Forelimb muscle (tissue), 1 donor: ENCODE results near the gene UCHL3. TPM values are rescaled to one million over a fixed set of nuclear protein-coding genes. Genes with fewer than 3 reads are reported as not detected.

Experiments used
- DNase-seq: peaks from one replicate; pipeline ENCODE4 v3.0.0-alpha.2; 2013; ENCODE audit warnings: low read depth
- polyA plus RNA-seq: library from polyadenylated mRNA; unstranded; fragments of 120-200 nt; gene quantifications from one replicate; pipeline ENCODE4 v1.2.1, GENCODE V29; 2013; ENCODE audit not compliant: insufficient read length

The UCHL3 gene
- polyA plus RNA-seq, 1 donor: 18.5 TPM

DNA sequence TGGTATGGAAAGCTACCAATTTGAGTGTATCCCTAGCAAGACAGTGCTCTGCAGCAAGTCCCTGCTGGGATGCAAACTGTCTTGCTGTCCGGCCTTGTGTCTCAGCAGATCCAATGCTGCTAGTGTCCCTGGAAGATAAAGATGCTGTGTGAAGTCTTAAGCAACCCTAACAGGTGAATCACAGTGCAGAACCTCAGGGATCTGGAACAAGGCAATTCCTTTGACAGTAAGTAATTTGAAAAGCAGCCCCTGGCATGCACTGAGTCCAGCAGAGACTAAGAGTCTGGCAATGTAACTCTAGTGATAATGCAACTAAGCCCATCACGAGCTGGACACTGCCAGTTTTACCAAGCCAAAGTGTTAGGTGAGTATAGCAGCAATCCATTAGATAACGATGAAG lies 1.7 kb upstream of the UCHL3 start:
- no peak for DNase-seq

DNA sequence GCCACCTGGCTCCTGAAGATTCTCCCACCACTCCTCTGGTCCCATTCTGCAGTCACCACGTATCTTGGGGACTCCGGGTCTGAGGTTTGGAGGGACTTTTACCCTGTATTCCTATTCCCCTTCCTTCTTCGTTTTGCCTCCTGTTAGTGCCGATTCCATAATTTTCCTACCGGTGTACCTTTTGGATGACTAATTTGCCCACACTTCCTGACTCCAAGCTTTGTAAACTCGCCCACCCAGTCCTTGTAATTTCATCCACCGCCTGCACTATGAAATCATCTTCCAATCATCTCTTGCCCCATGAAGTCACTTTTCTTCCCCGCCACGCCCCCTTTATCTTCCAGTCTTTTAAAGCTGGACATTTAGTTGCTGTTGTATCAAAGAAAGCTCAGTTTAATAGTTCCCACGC lies 572 bp downstream of the UCHL3 start:
- DNase-seq: no peak

DNA sequence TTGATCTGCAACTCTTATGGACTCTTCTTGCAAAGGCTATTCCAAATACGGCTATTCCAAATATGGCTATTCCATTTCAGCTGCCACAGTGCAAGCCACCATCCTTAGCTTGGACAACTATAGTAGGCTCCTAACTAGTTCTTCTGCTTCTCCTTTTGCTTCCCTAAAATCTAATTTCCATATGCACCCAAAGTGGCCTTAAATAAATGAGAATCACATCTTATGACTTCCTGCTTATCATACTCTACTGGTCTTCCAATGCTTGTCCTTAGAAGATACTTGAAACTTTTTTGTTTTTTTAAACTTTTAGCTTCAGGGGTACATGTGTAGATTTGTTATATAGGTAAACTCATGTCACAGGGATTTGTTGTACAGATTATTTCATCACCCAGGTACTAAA lies 4.9 kb downstream of the UCHL3 start:
- DNase-seq: no peak

DNA sequence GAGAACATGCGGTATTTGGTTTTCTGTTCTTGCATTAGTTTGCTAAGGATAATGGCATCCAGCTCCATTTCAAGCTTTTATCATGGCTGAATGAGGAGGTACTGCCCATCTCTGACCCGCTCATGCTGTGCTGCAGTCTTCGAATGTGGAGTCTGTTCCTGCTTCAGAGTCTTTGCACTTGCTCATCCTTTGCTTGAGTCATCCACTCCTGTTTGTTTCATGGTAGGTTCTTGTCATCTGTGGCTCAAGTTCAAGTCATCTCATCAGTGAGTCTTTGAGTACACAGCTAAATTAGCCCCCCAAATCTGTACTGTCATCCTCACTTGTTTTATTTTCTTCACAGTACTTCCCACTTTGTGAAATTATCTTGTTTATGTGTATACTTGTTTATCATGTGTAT lies 5.4 kb downstream of the UCHL3 start:
- no peak for DNase-seq

DNA sequence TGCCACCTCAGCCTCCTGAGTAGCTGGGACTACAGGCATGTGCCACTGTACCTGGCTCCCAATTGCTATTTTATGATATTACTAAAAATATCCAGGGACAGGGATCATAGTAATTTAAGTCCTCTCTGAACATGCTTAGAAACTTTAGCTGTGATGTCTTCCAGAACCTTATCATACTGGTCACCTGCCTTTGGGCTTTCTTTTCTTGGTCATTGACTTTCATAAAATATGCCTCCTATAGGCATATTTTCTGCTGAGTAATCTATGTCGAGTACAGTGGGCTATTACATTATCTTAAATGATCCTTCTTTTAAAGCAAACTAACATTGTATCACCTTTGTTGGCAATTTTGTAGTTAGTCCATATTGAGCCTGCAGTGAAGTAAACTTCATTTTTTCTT lies 6.2 kb downstream of the UCHL3 start:
- no peak for DNase-seq

DNA sequence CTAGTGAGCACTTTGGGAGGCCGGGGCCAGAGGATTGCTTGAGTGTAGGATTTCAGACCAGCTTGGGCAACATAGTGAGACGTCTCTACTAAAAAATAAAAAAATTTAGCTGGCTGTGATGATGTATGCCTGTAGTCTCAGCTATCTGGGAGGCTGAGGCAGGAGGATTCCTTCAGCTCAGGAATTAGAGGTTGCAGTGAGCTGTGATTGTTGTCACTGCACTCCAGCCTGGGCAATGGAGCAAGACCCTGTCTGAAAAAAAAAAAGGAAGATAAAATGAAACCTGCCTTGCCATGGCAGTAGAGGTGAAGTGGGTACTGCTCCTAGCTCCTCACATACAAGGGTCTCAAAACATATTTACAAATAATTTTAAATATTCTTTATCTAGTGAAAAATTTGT lies 7.4 kb downstream of the UCHL3 start:
- DNase-seq: no peak

DNA sequence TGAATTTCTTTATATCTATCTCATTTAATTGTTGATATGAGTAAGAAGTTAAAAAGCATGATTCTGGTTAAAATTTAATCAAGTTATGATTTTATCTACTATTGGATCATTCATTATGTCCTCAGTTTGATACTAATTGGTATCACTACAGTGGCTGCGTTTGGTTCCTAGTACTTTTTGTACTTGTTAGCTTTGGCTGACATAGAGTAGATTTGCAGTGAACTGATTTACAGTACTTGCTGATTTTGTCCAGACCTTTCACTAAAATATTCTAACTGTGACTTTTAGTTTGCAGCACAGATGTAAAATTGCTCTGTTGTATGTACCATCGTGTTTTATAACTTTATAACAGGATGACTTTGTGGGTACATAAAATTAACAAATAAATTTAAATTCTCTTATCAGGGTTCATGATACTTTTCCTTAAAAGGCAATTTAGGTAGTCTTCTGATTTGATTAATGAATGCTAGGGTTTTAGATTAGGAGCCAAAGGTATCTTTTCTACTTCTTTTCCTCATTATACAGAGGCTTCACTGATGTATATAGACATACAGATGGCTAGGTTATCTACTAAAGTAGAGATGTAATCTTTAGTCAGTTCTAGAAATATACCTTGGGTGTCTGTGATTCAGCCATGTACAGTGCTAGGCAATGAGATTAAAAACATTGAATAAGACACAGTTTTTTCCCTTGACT lies 8.7 kb downstream of the UCHL3 start:
- no peak for DNase-seq

DNA sequence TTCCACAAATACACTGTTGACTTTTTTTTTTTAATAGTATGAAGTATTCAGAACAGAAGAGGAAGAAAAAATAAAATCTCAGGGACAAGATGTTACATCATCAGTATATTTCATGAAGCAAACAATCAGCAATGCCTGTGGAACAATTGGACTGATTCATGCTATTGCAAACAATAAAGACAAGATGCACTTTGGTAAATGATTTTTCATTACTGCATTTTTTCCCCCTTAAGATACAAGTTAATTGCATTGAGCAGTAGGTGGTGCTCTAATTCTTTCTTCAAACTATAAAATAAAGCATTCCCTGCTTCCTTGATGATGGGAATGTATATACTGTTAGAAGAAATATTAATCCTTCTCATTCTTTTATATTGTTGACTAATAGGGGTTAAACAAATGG lies 17.1 kb downstream of the UCHL3 start:
- no peak for DNase-seq

DNA sequence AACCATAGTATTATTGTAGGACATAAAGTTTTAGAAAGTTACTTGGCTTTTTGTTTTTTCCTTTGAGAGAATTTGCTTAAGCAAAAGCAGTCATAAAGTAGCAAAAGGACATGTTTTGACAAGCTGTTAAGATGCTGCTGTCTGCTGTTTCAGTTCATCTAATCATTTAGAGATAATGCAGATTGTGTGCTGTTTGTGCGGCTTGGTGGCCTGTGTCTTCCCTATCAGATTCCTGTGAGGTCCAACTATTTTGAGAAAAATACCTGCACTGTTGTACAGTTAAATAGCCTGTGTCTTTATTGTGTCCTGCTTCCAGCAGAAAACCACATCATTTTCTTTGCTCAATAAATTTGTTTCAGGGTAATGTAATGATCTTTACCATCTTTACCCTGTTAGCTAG lies 20.0 kb downstream of the UCHL3 start:
- DNase-seq: no peak

DNA sequence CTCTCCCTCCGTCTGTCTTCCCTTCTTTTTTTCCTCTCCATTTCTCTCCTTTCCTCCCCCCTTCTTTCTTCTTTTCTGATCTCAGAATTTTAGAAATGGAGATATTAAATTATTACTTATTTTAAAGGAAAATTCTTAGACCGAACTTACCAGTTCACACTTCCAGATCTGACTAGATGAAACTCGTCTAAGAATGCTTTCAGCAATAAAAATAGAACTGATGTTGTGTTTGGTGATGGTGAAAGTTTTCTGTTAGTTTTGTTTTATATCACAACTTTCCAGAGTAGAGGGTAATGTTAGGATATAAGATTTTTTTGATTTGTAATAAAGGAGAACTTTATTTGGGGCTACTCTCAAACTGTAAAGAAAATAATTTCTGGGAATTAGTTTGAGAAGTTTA lies 29.9 kb downstream of the UCHL3 start:
- no peak for DNase-seq

DNA sequence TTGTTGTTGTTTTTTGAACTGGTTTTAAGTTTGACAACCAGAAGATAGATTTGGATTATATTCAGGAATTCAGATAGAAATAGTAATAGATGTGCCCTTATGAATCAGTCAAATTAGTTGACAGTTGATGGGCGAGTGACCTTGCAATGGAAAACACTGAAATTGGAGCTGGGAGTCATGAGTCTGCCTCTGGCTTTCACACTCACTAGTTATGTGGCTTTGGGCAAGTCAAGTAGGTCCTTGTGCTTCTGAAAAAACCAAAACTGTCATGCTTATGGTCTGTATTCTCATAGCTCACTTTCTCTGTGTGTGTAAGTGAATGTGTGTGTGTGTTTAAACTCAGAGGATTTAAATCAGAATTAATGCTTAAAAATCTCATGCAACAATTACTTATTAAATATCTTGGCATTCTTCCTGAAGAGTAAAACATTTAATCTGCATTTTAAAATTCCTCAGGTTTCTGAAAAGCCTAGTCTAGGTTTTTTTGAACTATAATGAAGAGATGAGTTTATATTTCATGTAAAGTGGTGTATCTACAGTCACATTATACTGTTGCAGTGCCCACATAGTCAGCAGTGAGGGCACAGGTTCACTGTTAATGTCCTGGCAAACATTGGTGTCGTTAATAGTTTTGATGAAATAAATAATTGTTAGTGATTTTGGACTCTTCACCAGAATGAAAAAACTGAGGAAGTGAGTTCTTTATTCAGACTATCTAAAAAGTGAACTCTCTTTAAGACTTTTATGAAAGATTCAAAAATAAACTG lies 32.5 kb downstream of the UCHL3 start:
- no peak for DNase-seq

DNA sequence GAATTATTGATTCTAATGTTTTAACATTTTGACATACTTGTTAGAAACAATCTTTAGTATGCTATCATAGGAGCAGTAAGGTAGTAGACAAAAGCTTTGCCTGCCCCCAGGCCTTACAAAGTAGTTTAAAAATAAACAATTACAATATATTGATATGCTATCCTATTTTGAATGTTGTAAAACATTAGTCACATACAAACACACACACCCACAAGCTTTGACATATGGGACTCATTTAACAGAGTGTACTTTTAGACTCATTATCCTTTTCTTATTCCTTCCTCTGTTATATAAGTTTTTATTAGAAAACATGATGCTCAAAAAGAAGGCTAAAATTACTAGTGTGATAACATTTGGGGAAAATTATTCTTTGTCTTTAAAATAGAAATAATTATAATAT lies 33.5 kb downstream of the UCHL3 start:
- no peak for DNase-seq

DNA sequence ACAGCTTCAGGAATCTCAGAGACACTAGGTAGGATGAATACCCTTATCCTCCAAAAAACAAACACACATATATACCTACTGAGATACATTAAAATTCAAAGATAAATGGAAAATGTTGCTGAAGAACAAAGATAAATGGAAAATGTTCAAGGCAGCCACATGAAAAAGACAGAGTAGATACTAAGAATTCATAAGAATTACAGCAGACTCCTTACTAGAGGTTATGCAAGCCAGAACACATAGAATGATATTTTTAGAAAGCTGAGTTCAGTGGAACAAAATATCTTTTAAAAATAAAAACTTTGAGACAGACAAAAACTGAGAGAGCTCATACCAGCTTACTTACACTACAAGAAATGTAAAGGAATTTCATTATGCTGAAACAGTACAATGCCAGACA lies 35.6 kb downstream of the UCHL3 start:
- no peak for DNase-seq

DNA sequence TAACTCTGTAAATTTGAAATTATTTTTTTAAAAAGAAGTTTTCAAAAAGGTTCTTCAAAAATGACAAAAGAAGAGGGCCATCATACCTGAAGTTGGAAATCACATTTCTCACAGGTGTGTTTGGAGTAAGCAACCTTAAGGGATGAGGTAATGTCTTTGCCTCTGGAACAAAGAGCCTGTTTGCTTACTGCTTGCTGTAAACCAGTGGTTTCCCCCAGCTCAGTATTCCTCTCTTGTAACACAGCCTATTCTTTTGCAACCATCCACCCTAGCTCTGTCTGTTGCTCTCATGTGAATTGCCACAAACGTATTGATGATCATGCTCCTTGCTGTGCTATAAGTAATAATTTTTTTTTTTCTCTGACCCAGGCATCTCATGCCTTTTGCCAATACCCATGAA lies 38.1 kb downstream of the UCHL3 start:
- DNase-seq: no peak

DNA sequence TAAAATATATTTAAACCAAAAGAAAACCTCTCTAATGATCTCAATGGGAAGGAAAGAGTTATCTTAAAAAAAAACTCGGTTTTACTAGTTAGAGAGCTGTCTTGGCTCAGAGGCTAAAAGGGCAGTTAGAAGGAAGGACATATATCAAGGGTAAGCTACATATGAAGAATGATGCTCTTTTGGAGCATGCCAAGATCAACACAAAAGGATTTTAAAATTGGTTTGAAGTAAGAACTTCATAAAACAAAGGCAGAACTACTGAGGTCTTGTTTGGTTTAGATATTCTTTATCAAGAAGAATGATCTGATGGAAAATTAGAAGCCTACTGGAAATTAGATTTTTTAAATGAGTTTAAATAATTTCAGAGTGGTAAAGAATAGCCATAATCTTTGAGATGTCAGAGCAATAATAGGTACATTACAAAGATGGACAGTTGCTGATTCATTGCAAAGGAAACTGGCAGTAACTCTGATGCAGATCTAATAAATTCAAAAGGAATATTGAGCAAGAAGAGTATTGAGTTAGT lies 47.1 kb downstream of the UCHL3 start:
- DNase-seq: no peak

DNA sequence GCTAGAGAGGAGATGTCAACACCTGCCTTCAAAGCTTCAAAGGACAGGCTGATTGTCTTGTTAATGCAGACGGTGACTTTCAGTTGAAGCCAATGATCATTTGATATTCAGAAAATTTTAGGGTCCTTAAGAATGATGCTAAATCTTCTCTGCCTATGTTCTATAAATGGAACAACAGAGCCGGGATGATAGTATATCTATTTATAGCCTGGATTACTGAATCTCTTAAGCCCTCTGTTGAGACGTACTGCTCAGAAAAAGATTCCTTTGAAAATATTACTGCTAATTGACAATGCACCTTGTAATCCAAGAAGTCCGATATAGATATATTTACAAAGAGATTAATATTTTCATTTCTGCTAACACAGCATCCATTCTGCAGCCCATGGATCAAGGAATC lies 50.8 kb downstream of the UCHL3 start:
- no peak for DNase-seq

DNA sequence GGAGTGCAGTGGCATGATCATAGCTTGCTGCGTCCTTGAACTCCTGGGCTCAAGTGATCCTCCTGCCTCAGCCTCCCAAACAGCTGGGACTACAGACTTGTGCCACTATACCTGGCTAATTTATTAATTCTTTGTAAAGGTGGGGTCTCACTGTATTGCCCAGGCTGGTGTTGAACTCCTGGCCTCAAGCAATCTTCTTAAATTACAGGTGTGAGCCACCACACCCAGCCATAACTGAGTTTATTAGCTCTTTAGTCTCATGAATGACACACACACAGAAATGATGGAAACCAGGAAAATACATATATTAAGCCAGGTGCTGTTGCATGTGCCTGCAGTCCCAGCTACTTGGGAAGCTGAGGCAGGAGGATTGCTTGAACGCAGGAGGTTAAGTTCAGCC lies 53.4 kb downstream of the UCHL3 start:
- no peak for DNase-seq

DNA sequence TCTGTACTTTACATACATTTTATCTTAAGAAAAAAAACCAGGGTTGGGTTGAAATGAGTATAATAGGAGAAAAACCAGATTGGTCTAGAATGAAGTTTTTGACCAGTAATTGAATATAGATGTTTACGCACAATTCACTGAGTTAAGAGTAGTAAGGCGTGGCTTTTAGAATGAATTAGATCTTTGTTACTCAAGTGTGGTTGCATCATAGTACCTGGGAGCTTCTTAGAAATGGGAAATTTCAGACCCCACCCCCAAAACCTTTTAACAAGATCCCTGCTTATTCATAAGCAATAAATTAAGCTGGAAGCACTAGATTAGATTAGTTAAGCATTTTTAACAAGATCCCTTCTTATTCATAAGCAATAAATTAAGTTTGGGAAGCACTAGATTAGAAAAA lies 57.9 kb downstream of the UCHL3 start:
- no peak for DNase-seq

DNA sequence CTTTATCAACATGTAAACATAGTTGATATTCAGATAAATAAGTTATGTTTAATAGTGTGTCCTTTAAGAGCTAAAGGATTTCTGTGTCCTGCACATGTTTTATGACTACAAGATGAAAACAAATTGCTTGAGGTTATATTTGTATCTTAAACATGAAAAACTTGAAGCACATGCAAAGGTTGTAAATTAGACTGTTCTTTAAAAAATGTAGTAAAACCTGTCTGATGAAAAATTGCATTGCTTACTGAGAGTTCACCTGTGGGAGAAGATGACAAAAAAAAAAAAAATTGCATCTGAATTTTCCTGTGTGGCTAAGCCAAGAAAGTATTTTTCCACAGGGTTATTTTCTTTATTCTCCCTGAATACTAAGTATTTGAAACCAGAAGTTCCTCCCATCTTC lies 60.9 kb downstream of the UCHL3 start:
- DNase-seq: no peak

DNA sequence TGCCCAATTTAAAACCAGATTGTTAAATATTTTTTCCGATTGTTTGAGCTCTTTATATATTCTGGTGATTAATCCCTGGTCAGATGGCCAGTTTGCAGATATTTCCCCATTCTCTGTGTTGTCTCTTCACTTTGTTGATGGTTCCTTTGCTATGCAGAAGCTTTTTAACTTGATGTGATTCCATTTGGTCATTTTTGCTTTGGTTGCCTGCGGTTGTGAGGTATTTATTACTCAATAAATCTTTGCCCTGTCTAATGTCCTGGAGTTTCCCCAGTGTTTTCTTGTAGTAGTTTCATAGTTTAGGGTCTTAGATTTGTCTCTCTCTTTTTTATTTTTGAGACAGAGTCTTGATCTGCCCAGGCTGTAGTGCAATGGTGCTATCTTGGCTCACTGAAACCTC lies 62.8 kb downstream of the UCHL3 start:
- DNase-seq: no peak

DNA sequence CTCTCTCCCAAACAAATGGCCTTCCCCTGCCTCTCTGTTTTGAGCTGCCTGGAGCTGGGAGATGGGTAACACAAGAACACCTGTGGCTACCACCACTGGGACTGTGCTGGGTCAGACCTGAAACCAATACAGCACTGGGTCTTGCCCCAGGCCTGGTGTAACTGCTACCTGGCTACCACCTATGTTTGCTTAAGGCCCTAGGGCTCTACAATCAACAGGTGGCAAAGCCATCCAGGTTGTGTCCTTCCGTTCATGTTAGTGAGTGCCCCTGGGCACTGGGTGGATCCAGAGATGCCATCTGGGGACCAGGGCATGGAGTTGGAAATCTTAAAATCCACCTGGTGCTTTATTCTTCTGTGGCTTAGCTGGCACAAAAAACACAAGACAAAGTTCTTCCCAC lies 67.6 kb downstream of the UCHL3 start:
- DNase-seq: no peak

DNA sequence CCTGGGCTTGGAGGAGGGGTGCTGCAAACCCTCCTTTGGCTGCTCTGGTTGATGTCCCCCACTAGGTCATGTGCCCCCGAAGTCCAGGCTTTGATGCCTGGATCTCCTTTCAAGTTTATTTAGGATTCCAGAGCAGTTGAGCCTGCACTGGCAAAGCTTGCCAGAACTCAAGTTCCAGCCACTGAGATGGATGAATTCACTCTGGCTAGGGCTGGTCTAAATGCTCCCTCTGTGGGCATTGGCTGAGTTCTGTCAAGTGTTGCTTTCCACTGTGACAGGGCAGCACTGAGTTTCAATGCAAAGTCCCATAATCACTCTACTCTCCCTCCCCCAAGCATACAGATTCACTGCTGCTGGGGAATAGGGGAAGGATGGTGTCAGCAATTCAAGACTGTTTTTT lies 68.7 kb downstream of the UCHL3 start:
- DNase-seq: no peak

DNA sequence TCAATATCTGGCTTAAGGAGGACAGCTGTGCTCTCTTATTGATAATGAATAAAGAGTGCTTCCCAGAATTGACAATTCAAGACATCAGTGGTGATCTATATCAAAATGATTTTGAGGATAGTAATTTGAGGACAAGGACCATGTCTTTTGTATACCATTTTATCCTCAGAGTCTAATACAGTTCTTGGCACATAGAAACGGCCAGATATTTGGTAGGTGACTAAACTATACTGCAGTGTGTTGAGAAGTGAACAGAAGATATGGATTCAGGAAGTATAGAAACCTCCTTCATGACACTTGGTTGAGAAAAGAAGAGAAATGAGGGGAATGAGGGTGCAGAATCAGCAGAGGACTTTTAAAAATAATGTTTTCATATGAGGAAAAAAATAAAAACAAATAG lies 70.4 kb downstream of the UCHL3 start:
- no peak for DNase-seq

DNA sequence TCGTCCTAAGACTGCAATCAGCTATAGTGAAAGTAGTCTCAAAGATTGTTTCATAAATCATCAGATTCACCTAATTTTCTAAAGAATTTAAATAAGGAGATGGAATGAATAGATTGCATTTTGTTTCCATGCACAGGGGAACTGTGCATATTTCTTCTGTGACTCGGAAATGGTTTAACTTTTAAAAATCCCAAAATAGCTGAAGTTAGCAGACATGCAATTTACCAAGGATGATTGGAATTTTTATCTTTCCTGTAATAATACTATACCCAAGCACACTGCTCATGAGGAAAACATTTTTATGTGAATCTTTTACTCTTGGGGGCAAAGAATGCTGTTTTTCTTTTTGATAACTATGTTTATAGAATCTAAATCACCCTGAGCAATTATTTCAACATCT lies 71.6 kb downstream of the UCHL3 start:
- DNase-seq: no peak
